Ascending aorta (tissue), 2 donors: Measurements from ENCODE around the gene CFAP20DC. TPM values are rescaled to one million over a fixed set of nuclear protein-coding genes. Genes with fewer than 3 reads are reported as not detected.

Experiments used
- DNase-seq, 2 donors: peaks; one replicate each; pipeline ENCODE4 v3.0.0-alpha.2; 2019; ENCODE audit warnings: low spot score in 2 of 2
- H3K27ac ChIP-seq, 2 donors: fragments of 200-600 bp; sonication (generic); one replicate each; pipeline ENCODE4 v1.5.1; 2016 to 2017; ENCODE audit warnings: mild to moderate bottlenecking in 1 of 2
- H3K27me3 ChIP-seq: fragments of 200-600 bp; sonication (generic); one replicate; pipeline ENCODE4 v1.5.1; 2017
- H3K36me3 ChIP-seq, 2 donors: fragments of 200-600 bp; sonication (generic); one replicate each; pipeline ENCODE4 v1.5.1; 2016
- H3K4me1 ChIP-seq, 2 donors: fragments of 200-600 bp; sonication (generic); one replicate each; pipeline ENCODE4 v1.5.1; 2016 to 2017; ENCODE audit warnings: mild to moderate bottlenecking in 1 of 2
- H3K4me3 ChIP-seq, 2 donors: fragments of 200-600 bp; sonication (generic); one replicate each; pipeline ENCODE4 v1.5.1; 2016 to 2017; ENCODE audit warnings: mild to moderate bottlenecking in 1 of 2
- H3K9me3 ChIP-seq, 2 donors: fragments of 200-600 bp; sonication (generic); one replicate each; pipeline ENCODE4 v1.5.1; 2016
- intact Hi-C: fragments of 100-400 bp; cut with DNase I; formaldehyde crosslinking; loops from one replicate; pipeline ENCODE4 v1.15.1; 2023
- total RNA-seq: library from RNA; depleted of rRNA; stranded (reverse); fragments of >200 nt; gene quantifications from one replicate; pipeline ENCODE4 v1.1.0, GENCODE V29; 2016
- TF ChIP-seq, protein P1 (sequence below), 3 experiments: fragments of 200-600 bp in 2 of 3; fragments of 450-650 bp in 1 of 3; sonication (generic) in 2 of 3; IDR thresholded peaks; one replicate each; pipeline ENCODE4 v1.5.1; 2016 to 2019; ENCODE audit warnings: antibody characterized with exemption in 3 of 3, mild to moderate bottlenecking in 1 of 3, moderate library complexity in 1 of 3

Gene CFAP20DC
- total RNA-seq, 1 donor from 2014 or later: not detected

DNA sequence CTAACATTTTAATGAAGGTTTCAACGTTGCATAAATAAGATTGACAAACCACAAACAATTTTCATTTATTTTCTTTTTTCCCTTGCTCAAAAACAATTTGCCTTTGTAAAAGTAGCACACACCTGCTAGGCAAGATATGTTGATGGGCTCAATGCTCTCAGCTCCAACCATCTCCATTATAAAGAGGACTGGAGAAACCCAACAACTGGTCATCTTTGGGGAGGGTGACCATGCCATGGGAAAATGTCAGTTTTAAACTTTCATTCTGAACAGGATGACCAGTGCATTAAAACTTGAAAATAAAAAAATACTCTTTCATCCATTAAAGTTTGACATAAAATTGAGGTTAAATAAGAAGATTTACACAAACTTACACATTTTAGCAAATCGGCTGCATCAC is 183.7 kb downstream of the CFAP20DC start:
- H3K4me3 ChIP-seq: no peak overlapping the region
- no peaks in the 10 kb centered on the region for H3K36me3 ChIP-seq
- H3K4me1 ChIP-seq: no peaks in the 10 kb centered on the region
- no peaks in the 10 kb centered on the region for H3K9me3 ChIP-seq
- intact Hi-C loops: no loop called here
- no peak overlapping the region for H3K27ac ChIP-seq
- DNase-seq: no peak
- TF ChIP-seq, protein P1, sequence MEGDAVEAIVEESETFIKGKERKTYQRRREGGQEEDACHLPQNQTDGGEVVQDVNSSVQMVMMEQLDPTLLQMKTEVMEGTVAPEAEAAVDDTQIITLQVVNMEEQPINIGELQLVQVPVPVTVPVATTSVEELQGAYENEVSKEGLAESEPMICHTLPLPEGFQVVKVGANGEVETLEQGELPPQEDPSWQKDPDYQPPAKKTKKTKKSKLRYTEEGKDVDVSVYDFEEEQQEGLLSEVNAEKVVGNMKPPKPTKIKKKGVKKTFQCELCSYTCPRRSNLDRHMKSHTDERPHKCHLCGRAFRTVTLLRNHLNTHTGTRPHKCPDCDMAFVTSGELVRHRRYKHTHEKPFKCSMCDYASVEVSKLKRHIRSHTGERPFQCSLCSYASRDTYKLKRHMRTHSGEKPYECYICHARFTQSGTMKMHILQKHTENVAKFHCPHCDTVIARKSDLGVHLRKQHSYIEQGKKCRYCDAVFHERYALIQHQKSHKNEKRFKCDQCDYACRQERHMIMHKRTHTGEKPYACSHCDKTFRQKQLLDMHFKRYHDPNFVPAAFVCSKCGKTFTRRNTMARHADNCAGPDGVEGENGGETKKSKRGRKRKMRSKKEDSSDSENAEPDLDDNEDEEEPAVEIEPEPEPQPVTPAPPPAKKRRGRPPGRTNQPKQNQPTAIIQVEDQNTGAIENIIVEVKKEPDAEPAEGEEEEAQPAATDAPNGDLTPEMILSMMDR (IDR thresholded peaks at IDR 0.05): no peak
- no peaks in the 10 kb centered on the region for H3K27me3 ChIP-seq

DNA sequence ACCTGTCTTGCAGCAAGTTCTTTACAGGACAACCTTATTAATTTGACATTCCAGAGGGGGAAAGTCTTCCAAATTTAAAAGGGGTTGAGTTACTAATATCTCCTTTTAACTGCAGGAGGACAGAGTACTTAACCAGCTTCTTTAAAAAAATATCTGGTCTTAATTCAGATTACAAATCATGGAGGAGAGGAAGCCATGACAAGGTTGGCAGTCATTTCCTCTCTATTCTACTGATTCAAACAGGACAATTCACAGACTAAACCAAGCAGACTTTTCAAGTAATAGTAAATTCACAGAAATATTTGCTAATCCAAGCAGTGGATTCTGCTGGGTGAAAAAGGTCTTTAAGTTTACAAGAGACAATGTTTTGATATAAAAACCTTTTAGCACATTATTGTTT is 185.3 kb downstream of the CFAP20DC start:
- H3K27me3 ChIP-seq: no peaks in the 10 kb centered on the region
- no peak for DNase-seq
- H3K4me3 ChIP-seq: no peak overlapping the region
- no peak overlapping the region for H3K27ac ChIP-seq
- TF ChIP-seq, protein P1 (IDR thresholded peaks at IDR 0.05): no peak
- intact Hi-C loops: no loop called here
- H3K36me3 ChIP-seq: no peaks in the 10 kb centered on the region
- no peaks in the 10 kb centered on the region for H3K9me3 ChIP-seq
- no peaks in the 10 kb centered on the region for H3K4me1 ChIP-seq

DNA sequence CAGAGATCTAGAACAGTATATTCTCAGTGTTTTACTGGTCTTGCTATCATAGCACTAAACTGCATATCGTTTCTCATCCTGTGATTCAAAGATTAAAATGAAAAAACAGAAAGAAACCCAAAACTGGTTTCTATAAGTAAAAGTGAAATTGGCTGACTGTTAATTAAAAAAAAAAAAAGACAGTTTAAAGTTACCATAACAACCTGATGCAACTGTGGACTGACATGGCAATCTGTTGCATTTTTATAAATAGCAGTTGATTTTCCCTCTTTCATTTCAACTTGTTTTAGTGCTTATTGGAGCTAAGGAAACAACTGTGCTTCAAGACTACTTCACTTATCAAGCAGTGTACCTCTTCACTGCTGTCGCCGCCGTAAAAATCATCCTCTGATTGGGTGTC is 186.6 kb downstream of the CFAP20DC start:
- H3K27ac ChIP-seq: no peak overlapping the region
- no peak overlapping the region for H3K4me3 ChIP-seq
- no peak for DNase-seq
- TF ChIP-seq, protein P1 (IDR thresholded peaks at IDR 0.05): no peak
- H3K9me3 ChIP-seq: no peaks in the 10 kb centered on the region
- no peaks in the 10 kb centered on the region for H3K4me1 ChIP-seq
- H3K36me3 ChIP-seq: no peaks in the 10 kb centered on the region
- intact Hi-C loops: no loop called here
- H3K27me3 ChIP-seq: no peaks in the 10 kb centered on the region

DNA sequence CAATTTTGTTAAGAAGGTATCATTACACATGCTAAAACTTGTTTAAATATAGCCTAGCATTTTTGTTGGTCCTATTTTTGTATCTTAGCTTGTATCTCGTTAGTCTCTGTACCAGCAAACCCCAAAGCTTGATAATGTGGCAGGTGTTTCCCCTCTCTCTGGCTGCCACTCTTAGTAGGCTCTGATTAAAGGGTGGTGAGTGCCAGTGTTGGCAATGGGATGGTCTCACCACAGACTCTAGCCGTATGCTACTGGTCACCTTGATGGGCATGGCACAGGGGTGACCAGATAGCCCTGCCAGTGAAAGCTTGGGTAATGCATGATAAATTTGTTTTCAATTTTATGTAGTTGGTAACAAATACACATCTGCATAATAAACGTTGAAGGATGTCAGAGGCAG is 188.3 kb downstream of the CFAP20DC start:
- Histone ChIP-seq H3K27me3 (no peaks in the 10 kb centered on the region), H3K9me3 (no peaks in the 10 kb centered on the region), H3K27ac (no peak overlapping the region), H3K4me3 (no peak overlapping the region), H3K4me1 (no peaks in the 10 kb centered on the region), H3K36me3 (no peaks in the 10 kb centered on the region)
- intact Hi-C loops: no loop called here
- DNase-seq: no peak
- TF ChIP-seq, protein P1 (IDR thresholded peaks at IDR 0.05): no peak

DNA sequence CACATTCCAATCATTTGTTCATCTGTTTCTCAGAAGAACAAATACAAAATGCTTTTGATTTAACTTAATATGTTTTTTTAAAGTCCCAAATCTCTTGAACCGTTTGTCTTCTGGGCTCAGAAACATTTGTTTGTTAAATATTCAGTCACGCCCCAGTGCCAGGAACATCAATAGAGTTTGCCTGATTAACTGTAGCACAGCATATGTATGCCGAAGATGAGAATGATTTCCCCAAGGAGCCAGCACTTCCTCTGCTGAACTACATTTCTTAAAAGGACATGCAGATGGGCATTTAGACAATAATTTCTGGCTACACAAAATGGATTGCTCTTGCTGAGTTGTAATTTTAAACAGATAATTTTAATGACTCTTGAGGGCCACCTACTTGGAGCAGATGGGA is 191.7 kb downstream of the CFAP20DC start:
- Histone ChIP-seq H3K27me3 (no peaks in the 10 kb centered on the region), H3K27ac (no peak overlapping the region), H3K9me3 (no peaks in the 10 kb centered on the region), H3K36me3 (no peaks in the 10 kb centered on the region), H3K4me3 (no peak overlapping the region), H3K4me1 (no peaks in the 10 kb centered on the region)
- no peak for DNase-seq
- TF ChIP-seq, protein P1 (IDR thresholded peaks at IDR 0.05): no peak
- intact Hi-C loops: no loop called here

DNA sequence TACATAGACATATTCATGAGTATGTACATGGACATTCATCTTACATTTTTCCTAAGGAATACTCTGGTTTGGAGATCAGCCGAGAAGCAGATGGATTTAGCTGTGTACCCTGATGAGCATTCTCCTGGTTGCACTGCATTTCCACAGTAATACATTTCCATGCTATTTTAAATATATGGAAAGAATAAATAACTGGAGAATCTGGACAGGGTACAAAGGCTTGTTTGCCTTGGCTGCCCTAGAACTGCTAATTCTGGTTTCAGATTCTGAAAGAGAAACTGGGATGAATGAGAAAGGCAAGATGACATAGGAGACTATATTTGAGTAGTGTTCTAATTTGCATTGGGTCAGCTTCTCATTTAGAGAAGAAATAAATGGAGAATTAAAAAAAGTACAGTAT is 192.4 kb downstream of the CFAP20DC start:
- TF ChIP-seq, protein P1 (IDR thresholded peaks at IDR 0.05): no peak
- intact Hi-C loops: no loop called here
- DNase-seq: no peak

More for the DNA sequence above, 192.4 kb downstream of the CFAP20DC start:
- Histone ChIP-seq H3K4me3 (no peak overlapping the region), H3K4me1 (no peaks in the 10 kb centered on the region), H3K27me3 (no peaks in the 10 kb centered on the region), H3K36me3 (no peaks in the 10 kb centered on the region), H3K27ac (no peak overlapping the region), H3K9me3 (no peaks in the 10 kb centered on the region)
